IPS DF 19.7 (cell line): ENCODE measurements around the gene RAB11FIP4.

Source experiments
- DNase-seq: peaks from one replicate; pipeline ENCODE4 v3.0.0-alpha.2; 2013; ENCODE audit warnings: low read depth, low spot score

RAB11FIP4 gene

DNA sequence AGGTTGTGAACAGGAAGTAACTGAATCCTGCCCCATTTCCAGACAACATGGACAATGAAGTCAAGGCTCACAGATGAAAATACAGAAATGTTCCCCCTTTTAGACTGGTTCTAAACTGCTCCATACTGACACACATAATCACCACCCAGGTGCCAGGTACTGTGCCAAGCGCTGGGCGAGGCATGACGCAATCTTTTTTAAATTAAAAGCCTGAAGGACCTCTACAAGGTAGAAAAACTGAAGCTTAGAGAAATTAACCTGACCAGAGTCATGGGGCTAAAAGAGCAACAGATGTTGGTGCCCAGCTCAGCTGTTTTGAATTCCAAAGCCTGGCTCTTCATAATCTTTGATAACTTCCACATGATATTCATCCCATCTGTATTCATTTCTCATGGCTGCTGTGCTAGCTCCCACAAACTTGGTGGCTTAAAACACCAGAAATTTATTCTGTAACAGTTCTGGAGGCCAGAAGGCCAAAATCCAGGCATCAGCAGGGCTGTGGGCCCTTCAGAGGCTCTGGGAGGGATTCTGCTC, 4.9 kb upstream of the RAB11FIP4 start:
- DNase-seq: no peak

DNA sequence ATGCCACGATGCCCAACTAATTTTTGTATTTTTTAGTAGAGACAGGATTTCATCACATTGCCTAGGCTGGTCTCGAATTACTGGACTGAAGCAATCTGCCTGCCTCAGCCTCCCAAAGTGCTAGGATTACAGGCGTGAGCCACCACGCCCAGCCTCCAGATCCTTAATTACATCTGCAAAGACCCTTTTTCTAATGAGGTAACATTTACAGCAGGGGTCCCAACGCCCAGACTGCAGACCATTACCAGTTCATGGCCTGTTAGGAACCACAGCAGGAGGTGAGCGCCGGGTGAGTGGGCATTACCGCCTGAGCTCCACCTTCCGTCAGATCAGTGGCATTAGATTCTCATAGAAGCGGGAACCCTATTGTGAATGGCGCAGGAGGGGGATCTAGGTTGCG, 4.0 kb upstream of the RAB11FIP4 start:
- no peak for DNase-seq

DNA sequence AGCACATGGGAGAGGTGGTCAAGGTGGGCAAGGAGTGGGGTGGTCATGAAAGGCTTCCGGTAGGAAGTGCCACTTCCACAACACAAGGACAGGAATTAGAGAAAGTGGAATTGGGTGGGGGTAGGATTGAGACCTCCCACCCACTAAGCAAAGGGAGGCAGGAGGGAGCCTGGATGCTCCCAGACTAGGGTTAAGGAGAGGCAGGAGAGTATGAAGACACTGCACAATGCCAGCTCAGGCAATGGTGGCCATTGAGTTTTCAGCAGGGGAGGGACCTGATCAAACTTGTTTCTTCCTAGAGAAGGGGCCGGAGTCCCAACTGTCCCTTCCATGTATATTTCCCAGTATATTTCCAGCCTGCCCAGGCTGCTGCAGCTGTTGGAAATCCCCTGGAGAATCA, 3.1 kb upstream of the RAB11FIP4 start:
- no peak for DNase-seq

DNA sequence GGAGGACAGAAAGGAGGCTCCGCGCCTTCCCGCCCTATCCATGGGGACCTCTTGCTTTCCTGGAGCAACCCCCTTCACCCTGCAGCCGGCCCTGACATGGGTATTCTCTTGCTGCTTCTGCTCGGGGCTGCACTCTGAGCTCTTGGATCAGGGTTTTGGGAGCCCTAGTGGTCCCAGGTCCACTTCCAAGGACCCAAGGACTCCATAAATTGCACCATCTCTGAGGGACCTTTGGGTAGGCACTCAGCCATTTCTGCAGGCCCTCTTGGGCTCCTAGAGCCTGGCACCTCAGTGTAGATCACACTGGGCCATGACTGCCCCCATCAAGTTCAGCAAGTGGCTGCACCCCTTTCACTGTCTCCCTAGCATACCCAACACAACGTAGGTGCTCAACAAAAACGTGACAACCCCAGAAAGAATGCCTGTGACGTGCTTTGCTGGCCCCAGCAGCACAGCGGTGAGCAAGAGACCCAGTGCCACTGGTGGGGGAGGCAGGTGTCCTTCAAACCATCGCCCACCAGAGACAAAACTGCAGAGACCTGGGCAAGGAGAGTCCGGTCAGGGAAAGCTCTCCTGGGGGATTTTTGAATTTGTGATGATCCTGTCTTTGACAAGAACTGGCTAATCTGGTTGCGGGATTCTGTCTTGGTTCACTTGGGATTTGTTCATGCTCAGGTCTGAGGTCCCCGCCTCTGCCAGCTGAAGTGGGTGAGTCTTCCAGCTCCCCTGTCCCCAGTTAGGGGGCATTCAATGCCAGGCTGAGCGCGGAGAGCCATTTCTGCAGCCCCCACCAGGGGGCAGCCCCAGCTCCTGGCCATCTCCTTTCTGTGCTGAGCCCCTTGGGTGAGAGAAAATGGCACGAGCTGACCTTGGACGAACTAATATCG, 2.5 kb upstream of the RAB11FIP4 start:
- no peak for DNase-seq

DNA sequence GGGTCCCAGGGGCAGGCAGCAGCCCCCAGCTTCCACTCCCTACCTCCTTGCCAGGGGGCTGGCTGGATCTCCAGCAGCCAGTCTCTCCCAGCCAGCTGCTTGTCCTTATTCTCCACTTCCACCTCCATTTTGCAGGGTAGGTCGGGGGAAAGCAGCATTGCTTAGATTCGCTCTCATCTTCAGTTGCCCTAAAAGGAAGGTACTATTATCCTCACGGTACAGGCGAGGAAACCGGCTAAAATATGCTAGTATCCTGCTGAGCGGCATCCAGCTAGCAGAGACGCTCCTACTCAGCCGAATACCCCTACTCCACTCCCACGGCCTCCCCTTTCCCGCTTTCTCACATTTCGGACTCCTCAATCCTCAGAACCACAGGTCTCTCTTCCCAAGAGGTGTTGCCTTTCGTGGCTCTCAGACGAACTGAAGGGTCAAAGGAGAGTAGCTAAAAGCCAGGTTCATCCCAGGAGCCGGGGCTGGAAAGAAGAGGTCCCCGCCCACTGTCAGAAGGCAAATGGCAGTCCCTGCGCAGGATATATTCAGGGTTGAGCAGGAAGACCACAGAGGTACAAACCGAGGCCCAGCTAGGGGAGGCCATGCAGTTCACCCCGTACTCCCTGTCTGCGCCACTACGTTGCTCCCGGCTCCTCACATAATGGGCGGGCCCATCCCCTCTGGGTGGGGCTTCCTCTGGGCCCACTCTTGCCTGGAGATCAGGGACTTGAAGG, 1.7 kb upstream of the RAB11FIP4 start:
- DNase-seq: no peak

DNA sequence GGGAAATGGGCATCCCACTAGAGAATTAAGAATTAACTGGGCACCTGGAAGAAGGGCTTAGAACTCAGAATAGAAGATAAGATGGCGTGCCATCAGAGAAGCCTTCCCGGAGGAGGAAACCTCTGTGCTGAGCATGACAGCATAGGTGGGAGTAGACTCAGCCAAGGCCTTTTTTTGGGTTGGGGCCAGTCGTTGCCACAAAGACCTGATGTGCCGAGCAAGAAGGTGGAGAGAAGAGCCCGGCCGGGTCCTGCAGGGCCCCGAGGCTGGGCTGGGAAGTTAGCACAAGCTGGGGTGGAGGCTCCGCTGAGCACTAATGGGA, 1.1 kb upstream of the RAB11FIP4 start:
- DNase-seq: no peak

DNA sequence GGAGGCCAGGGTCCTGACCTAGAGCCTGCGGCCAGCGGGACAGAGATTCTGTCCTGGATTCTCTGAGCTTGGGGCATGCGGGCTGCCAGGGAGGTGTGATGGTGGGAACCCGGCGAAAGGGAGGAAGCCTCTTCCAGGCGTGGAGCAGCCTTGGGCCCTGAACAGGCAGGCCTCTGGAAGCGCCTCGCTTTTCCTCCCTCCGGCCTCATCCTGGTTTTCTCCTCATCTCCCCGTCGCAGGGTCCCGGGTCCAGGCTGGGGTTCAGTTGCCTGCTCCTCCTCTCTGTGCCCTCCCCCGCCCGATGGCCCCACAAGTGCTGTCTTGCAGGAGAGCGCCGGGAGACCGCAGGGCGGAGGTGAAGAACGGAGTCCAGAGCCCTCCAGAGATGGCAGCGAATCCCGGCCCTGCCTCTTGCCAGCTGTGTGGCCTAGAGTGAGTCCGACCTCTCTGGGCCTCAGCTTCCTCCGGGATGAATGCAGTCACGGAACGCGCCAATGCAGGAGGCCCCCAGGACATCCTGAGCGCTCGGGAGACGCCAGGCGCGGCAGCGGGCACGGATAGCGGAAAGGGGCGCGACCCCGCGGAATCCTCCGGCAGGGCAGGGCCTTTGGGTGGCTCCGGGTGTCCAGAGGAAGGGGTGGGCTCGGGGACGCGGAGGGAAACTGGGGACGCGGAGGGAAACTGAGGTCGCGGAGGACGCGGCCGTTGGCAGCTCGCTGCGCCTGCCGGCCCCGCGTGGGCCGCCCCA, 553 bp upstream of the RAB11FIP4 start:
- no peak for DNase-seq

DNA sequence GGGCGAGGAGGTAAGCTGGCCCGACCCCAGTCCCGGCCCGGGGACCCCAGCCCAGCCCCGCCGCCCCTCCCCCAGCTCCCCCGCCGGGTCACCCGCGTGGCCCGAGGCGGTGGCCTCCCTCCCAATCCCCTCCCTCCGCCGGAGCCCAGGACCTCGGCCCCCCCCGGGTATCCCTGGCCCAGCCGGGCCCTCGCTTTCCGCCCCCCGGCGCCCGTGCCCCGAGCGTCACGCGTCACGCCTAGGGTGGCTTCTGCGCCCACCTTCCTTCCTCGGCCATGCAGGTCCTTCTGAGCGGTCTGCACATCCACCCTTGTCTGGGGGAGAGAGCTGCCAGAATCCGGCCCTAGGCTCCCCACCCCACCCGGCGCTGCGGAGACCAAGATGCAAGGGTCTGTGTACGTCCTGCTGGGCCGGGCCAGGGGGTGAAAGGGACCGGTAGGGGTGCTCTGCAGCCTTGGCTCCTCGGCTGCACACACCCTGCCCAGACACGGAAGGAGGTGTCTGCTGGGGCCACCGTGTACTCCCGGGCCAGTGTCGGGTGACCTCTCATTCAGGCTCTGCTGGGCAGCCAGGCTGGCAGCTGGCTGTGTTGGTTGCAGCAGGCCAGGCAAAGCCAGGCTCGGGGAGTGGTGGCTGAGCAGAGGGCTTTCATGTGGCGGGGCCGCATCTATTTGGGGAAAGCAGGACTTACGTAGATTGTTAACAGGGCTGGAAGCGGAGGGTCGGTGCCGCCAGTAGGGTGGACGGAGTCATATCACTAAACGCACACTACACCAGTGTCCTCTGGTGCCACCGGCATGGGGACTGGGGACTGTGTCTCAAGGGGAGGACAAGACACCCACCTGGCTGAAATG, 754 bp downstream of the RAB11FIP4 start:
- DNase-seq: no peak

DNA sequence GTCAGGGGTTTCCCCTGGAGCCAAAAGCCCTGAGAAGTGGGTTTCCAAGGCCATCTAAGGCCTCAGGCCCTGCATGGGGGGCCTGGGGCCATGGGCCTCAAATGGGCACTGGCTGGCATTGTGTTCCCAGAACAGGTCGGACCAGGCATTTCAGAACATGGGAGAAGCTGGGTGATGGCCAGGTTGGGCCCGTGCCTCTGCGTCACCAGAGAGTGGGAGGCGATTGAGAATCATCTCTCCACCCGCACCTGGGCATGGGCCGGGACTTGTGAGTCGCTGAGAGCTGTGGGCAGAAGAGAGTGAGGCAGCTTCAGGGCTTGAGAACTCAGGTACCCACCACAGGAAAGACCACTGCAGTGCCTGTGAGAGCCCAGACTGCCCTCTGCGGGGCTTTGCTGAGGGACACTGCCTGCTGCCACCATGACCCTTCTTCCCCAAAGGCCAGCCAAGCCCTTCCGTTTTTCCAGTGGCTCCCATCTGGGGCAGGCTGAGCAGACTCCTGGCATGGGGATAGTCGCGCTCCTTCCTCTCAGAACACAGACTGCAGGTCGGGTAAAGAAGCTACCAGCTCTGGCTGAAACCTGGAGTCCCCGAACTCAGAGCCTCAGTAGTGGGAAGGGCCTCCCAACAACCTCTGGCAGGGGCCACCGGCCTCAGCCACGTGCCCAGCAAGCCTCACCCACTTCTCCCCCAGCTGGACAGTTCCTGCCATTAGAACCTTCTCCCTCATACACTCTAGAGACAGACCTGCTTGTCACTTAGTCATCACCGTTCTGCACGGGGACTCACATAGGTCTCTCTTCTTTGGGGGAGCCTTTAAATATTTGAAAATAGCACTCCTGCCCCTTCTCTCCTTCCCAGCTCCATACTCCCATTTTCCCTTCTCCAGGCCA, 1.6 kb downstream of the RAB11FIP4 start:
- DNase-seq: no peak

DNA sequence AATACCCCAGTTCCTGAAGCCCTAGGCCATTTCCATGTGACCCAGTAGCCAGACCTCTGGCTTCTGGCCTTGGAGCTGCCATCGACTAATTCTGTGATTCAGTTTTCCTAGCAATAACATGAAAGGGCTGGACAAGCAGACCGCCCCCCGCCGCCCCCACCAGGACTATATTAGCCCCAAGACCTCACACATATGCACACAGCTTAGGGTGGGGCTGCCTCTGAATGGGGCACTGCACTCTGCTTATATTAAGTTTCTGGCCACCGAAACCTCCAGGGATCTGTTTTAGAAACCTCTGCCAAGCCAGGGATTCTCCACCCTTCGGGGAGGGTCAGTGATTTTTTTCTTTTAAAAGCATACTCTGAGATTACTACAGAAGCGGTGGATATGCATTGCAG, 2.3 kb downstream of the RAB11FIP4 start:
- no peak for DNase-seq

DNA sequence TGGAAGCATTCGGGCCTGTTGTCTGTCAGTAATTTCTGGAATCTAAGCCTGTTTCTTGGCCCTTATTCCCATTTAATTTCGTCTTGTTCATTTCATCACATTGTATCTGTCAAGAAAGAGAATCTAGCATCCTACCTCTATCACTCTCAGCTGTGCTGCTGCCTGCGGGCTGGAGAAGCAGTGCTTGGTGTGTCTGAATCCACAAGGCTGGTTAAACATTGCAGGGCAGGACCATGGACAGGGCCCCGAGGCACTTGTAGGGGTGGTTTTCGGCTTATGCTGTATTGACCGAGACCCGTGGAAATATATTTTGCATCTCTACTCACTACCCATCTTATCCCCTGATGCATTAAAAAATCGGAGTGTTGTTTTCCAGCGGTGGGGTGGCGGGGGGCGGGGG, 3.1 kb downstream of the RAB11FIP4 start:
- DNase-seq: no peak

DNA sequence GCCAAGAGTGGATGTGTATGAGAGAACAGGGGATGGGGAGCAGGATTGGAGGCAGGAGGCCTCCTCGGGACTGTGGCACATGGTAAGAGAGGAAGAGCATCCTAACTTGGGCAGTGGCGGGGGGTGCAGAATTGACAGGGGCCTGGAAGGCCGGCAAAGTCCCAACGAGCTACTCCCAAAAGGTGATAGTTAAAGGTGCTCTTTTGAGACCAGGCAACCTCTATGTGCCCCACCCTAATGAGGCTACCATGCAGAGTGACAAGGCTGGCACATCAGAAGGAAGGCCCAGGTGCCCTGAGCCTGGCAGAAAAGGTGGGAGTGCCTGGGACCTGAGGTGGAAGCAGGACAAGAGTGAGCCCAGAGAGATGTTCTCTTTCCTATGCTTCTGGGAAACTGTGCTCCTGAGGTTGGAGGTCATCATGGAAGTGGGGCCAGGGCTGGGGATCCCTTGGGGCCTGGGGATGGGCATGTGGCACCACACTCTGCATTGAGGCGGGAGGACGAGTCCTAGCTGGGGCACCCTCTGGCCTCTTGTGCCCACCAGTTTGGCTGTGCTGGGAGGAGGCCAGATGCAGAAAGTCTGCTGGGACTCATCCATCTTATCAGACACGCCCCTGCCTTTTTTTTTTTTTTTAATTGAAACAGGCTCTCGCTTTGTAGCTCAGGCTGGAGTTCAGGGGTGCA, 5.9 kb downstream of the RAB11FIP4 start:
- no peak for DNase-seq

DNA sequence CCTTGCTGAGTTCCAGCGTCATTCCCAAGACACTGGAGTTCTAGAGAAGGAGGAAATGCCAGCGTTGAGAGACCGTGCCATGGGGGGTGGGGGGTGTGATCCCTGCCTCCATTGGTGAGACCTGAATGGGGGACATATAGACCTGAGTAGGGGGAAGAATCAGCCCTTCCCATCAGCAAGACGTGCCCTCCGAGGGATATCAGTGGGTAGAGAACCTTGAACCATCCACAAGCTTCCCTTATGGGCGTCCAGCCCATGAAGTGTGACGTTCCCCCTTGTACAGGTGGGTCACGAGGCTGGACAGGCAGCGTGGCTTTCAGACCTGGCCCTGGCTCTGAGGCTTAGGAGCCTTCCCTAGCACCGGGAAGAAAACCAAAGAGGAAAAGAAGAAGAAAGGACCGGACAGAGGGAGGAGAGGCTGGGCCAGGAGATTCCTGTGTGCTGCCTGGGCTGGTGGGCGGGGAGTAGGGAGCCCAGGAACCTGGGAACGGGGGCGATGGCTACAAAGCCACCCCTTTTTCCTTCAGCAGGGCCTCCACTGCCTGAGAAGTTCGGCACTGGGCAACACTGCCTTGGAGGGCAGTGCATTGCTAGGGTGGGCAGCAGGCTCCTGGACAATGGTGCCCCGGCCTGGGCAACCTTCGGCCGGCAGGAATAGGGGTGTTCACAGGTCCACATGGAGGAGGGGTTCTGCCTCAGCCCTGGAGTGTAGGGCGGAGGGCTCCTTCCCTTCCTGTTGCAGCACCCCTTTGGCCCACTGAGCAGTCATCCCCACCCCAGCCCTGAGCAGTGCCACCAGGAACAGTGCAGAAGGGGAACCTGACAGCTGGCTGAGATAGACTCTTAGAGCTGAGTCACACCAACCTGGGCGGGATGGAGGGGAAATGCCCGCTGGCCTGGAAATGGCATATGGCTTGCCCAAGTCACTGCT, 7.2 kb downstream of the RAB11FIP4 start:
- no peak for DNase-seq

DNA sequence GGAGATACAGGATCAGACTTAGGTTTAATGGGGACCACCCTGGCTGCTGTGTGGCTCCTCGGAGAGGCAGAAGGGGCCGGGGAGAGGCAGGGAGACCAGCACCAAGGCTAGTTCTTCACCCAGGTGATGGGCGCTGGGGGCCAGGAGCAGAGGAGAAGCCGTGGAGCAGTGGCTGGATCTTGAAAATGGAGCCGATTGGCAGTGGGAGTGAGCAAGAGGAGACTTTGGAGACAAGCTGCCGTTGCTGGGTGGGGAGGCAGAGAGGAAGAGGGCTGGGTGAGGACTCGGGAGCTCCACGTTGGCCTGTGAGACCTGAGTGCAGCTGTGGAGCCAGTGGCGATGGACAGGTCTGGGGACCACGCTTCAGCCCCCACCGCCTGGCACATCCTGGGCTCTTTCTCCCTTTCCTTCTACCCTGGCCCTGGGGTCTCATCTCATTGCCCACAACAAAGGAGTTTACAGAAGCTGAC, 9.0 kb downstream of the RAB11FIP4 start:
- DNase-seq: no peak

DNA sequence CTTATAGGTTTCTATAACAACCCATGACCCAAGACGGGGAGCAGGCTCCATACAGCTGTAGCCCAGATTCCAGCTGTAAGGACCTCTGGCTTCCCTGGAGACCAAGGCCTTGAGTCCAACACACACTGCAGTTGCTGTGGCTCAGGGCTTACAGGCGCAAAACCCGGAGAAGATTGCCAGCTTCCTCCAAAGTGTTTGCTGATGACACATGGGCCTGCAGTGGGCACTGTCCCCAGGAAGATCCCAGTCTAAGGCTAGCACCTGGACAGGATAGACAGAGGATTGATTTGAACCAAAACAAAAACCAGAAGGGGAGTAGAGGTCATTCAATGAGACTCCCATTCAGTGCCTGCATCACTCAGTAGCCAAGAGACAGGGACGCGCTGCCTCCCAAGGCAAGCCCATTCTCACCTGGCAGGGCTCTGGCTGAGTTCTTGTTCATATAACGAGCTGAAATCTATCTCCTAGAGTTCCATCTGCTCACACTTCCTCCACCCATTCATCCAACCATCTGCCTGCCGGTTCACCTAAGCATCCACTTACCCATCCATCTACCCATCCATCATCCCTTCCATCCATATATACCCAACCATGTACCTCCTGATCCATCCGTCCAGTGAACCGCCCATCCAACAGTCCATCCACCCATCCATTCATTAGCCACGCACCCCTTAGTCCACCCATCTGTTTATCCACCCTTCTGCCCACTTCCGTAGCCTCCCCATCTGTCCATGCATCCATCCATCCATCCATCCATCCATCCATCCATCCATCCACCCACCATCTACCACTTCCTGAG, 10.2 kb downstream of the RAB11FIP4 start:
- DNase-seq: no peak

DNA sequence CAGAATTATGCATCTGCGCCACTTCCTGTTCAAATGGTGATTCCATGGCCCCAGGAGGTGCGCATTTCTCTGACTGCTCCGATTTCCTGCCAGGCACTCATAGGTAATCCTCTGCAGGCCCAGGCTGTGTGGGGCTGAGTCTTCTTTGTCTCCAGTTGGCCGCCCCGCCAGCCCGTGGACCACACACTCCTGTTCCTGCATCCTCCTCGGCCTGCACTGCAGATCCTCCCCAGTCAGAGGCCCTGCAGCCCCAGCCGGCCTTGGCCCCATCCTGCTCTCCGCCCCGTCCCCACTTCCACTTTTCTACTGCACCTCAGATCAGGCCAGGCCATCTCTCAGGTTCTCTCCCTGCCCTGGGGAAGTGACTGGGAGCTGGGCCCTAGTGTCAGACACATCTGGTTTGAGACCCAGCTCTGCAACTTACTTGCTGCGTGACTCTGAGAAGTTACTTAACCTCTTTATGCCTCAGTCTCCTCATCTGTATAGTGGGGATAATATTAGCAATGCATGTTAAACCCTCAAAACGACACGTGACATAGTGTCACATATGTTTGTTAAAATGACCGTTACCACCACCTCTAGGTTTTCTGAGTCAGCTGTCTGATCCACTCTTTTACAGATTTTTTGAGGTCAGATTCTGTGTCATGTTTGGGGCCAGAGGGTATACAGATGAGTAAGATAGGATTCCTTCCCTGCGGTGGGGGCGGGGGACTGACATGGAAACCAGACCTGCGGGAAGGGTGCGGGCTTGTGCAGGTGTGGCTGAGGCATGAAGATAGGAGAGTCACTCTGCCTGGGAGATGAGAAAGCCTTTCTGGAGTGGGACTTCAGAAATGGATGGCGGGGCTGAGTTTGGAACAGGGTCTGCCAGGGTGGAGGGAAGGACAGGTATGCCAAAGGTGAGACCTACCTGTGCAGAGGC, 12.8 kb downstream of the RAB11FIP4 start:
- DNase-seq: no peak
